ENCODE results near the gene C11orf86.

Gene C11orf86

GRCh38 chr11:66937193-66937733 is 37.8 kb upstream of the C11orf86 start:
- Histone ChIP-seq H3F3A (ENCODE audit: insufficient read depth, low read length) (no peaks in the 10 kb centered on the region), H3K4me1 (ENCODE audit: insufficient read depth, low read length, severe bottlenecking) (no peaks in the 10 kb centered on the region), H3K27ac (ENCODE audit: low read depth, low read length, poor library complexity, severe bottlenecking) (no peak overlapping the region), H3K4me3 (ENCODE audit: low read depth, low read length, poor library complexity, severe bottlenecking) (no peak overlapping the region), H3K79me2 (ENCODE audit: insufficient read depth, low read length) (no peaks in the 10 kb centered on the region), H4K20me1 (ENCODE audit: insufficient read depth, low read length) (no peaks in the 10 kb centered on the region), H3K27me3 (ENCODE audit: insufficient read depth, low read length) (no peaks in the 10 kb centered on the region; the same call in 1 of the 2 replicates), H3K9ac (ENCODE audit: low read length) (no peak overlapping the region), H3K9me2 (ENCODE audit: low read depth, low read length) (no peaks in the 10 kb centered on the region), H2AFZ (ENCODE audit: low read length) (no peak overlapping the region), H3K9me3 (ENCODE audit: low read length) (no peaks in the 10 kb centered on the region), H3K36me3 (ENCODE audit: insufficient read depth, low read length) (no peaks in the 10 kb centered on the region), H3K4me2 (ENCODE audit: low read length) (no peak overlapping the region)
- TF ChIP-seq CTCF (IDR thresholded peaks at IDR 0.05; ENCODE audit: low read length) (no peak), EZH2 (IDR thresholded peaks at IDR 0.05; ENCODE audit: borderline replicate concordance, low read length) (no peak)

DNA sequence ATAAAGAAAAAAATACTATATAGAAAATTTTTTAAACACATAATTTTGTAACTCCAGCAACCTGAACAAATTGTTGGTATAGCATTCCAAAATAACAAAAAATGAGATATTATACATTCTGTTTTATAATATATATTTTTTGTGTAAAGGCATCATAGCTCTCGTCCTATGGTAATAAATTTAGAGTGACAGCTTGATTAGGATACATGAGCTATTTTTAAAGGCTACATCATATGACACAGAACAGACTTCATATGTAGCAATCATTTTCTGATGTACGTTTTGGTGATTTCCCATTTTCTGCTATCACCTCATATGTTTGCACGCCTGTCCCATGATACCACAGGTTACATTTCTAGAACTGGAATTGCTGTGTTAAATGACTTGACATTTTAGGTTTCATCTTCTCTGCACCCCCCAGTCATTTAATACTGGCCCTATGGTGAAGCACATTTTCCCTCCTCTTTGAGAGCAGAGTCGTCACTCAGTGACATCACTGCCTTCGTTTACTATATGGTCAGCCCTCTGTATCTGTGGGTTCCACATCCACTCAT is 36.4 kb upstream of the C11orf86 start:
- Histone ChIP-seq H3K27me3 (ENCODE audit: insufficient read depth, low read length) (no peaks in the 10 kb centered on the region), H3K4me1 (ENCODE audit: insufficient read depth, low read length, severe bottlenecking) (no peaks in the 10 kb centered on the region), H3F3A (ENCODE audit: insufficient read depth, low read length) (no peaks in the 10 kb centered on the region), H2AFZ (ENCODE audit: low read length) (no peak overlapping the region), H3K79me2 (ENCODE audit: insufficient read depth, low read length) (no peaks in the 10 kb centered on the region), H3K36me3 (ENCODE audit: insufficient read depth, low read length) (no peaks in the 10 kb centered on the region), H3K9ac (ENCODE audit: low read length) (no peak overlapping the region), H3K27ac (ENCODE audit: low read depth, low read length, poor library complexity, severe bottlenecking) (no peak overlapping the region), H4K20me1 (ENCODE audit: insufficient read depth, low read length) (no peaks in the 10 kb centered on the region), H3K9me3 (ENCODE audit: low read length) (no peaks in the 10 kb centered on the region), H3K9me2 (ENCODE audit: low read depth, low read length) (no peaks in the 10 kb centered on the region), H3K4me2 (ENCODE audit: low read length) (no peak overlapping the region), H3K4me3 (ENCODE audit: low read depth, low read length, poor library complexity, severe bottlenecking) (no peak overlapping the region)
- TF ChIP-seq CTCF (IDR thresholded peaks at IDR 0.05; ENCODE audit: low read length) (no peak), EZH2 (IDR thresholded peaks at IDR 0.05; ENCODE audit: borderline replicate concordance, low read length) (no peak)

- H3K4me1 ChIP-seq (ENCODE audit: insufficient read depth, low read length, severe bottlenecking), result no peaks in the 10 kb centered on the region
- H3K27me3 ChIP-seq (ENCODE audit: insufficient read depth, low read length), result no peaks in the 10 kb centered on the region
- no peaks in the 10 kb centered on the region for H3K36me3 ChIP-seq (ENCODE audit: insufficient read depth, low read length)
- no peak for TF ChIP-seq CTCF (IDR thresholded peaks at IDR 0.05; ENCODE audit: low read length)
- TF ChIP-seq EZH2 (IDR thresholded peaks at IDR 0.05; ENCODE audit: borderline replicate concordance, low read length), result no peak
- no peaks in the 10 kb centered on the region for H3K79me2 ChIP-seq (ENCODE audit: insufficient read depth, low read length)
- no peaks in the 10 kb centered on the region for H3F3A ChIP-seq (ENCODE audit: insufficient read depth, low read length)
- H3K9me2 ChIP-seq (ENCODE audit: low read depth, low read length), result no peaks in the 10 kb centered on the region
- H4K20me1 ChIP-seq (ENCODE audit: insufficient read depth, low read length), result no peaks in the 10 kb centered on the region
- H3K27ac ChIP-seq (ENCODE audit: low read depth, low read length, poor library complexity, severe bottlenecking), result no peak overlapping the region
- H2AFZ ChIP-seq (ENCODE audit: low read length), result no peak overlapping the region
- H3K4me2 ChIP-seq (ENCODE audit: low read length), result no peak overlapping the region
- no peak overlapping the region for H3K9ac ChIP-seq (ENCODE audit: low read length)
- H3K4me3 ChIP-seq (ENCODE audit: low read depth, low read length, poor library complexity, severe bottlenecking), result no peak overlapping the region
- H3K9me3 ChIP-seq (ENCODE audit: low read length), result no peaks in the 10 kb centered on the region
Observed at GRCh38 chr11:66950112-66950535, 25.0 kb upstream of the C11orf86 start.

Measured in OCI-LY1 (cell line).